H9 (cell line): ENCODE data around the gene BRD7. TPM values are rescaled to one million over a fixed set of nuclear protein-coding genes. Genes with fewer than 3 reads are reported as not detected.

ENCODE experiments used
- DNase-seq: peaks from one replicate; pipeline ENCODE4 v3.0.0-alpha.2; 2017
- H2AFZ ChIP-seq: one replicate; pipeline ENCODE4 v1.6.1; 2013; ENCODE audit warnings: mild to moderate bottlenecking, low read length, control low read depth, moderate library complexity
- H2AK5ac ChIP-seq: 2 replicates; pipeline ENCODE4 v1.6.1; 2013; ENCODE audit warnings: low read length, control low read depth, mixed read lengths; ENCODE audit not compliant: insufficient read length
- H2BK120ac ChIP-seq: one replicate; pipeline ENCODE4 v1.6.1; 2013; ENCODE audit warnings: low read depth, mild to moderate bottlenecking, low read length, control low read depth, inconsistent platforms; ENCODE audit not compliant: poor library complexity, severe bottlenecking
- H2BK12ac ChIP-seq: 2 replicates; pipeline ENCODE4 v1.6.1; 2013; ENCODE audit warnings: low read length, control low read depth, mixed read lengths, low read depth; ENCODE audit not compliant: insufficient read length
- H2BK15ac ChIP-seq: 2 replicates; pipeline ENCODE4 v1.6.1; 2013; ENCODE audit warnings: low read depth, low read length, control low read depth
- H2BK20ac ChIP-seq: one replicate; pipeline ENCODE4 v1.6.1; 2013; ENCODE audit warnings: low read depth, mild to moderate bottlenecking, low read length, control low read depth, inconsistent platforms; ENCODE audit not compliant: poor library complexity, severe bottlenecking
- H2BK5ac ChIP-seq: 2 replicates; pipeline ENCODE4 v1.6.1; 2013; ENCODE audit warnings: low read length, control low read depth, mixed read lengths; ENCODE audit not compliant: insufficient read length
- H3K14ac ChIP-seq: 2 replicates; pipeline ENCODE4 v1.6.1; 2013; ENCODE audit warnings: low read length, control low read depth; ENCODE audit not compliant: insufficient read depth
- H3K18ac ChIP-seq: 2 replicates; pipeline ENCODE4 v1.6.1; 2013; ENCODE audit warnings: low read depth, mild to moderate bottlenecking, mixed read lengths, low read length, control low read depth; ENCODE audit not compliant: insufficient read length
- H3K23ac ChIP-seq: 2 replicates; pipeline ENCODE4 v1.6.1; 2013; ENCODE audit warnings: low read length, control low read depth, mixed read lengths, low read depth; ENCODE audit not compliant: insufficient read length
- H3K23me2 ChIP-seq: 2 replicates; pipeline ENCODE4 v1.6.1; 2013; ENCODE audit warnings: low read depth, mild to moderate bottlenecking, mixed read lengths, low read length, control low read depth; ENCODE audit not compliant: insufficient read length, poor library complexity, severe bottlenecking
- H3K27ac ChIP-seq: 2 replicates; pipeline ENCODE4 v1.5.1; 2013; ENCODE audit warnings: low read length, control low read depth, mixed read lengths, low read depth; ENCODE audit not compliant: insufficient read length
- H3K27me3 ChIP-seq: 2 replicates; pipeline ENCODE4 v1.6.1; 2013; ENCODE audit warnings: low read length, control low read depth, inconsistent platforms; ENCODE audit not compliant: insufficient read depth
- H3K4ac ChIP-seq: 2 replicates; pipeline ENCODE4 v1.6.1; 2013; ENCODE audit warnings: low read depth, mild to moderate bottlenecking, control low read depth, inconsistent platforms, low read length, moderate library complexity
- H3K4me1 ChIP-seq: 2 replicates; pipeline ENCODE4 v1.6.1; 2013; ENCODE audit warnings: low read length, control low read depth, inconsistent platforms; ENCODE audit not compliant: insufficient read depth
- H3K4me2 ChIP-seq: 2 replicates; pipeline ENCODE4 v1.6.1; 2013; ENCODE audit warnings: low read length, control low read depth, mixed read lengths; ENCODE audit not compliant: insufficient read length, insufficient read depth
- H3K56ac ChIP-seq: 2 replicates; pipeline ENCODE4 v1.6.1; 2013; ENCODE audit warnings: low read depth, mild to moderate bottlenecking, mixed read lengths, low read length, control low read depth; ENCODE audit not compliant: insufficient read length
- H3K79me1 ChIP-seq: 2 replicates; pipeline ENCODE4 v1.6.1; 2013; ENCODE audit warnings: low read depth, mild to moderate bottlenecking, moderate library complexity, low read length, control low read depth, inconsistent platforms; ENCODE audit not compliant: insufficient read depth, poor library complexity, severe bottlenecking
- H3K79me2 ChIP-seq: 2 replicates; pipeline ENCODE4 v1.6.1; 2013; ENCODE audit warnings: low read length, control low read depth, inconsistent platforms; ENCODE audit not compliant: insufficient read depth
- H3K9ac ChIP-seq: 2 replicates; pipeline ENCODE4 v1.6.1; 2013; ENCODE audit warnings: low read length, control low read depth, mixed read lengths; ENCODE audit not compliant: insufficient read length; ENCODE audit errors: extremely low read depth
- H3K9me3 ChIP-seq: one replicate; pipeline ENCODE4 v1.6.1; 2013; ENCODE audit warnings: low read depth, low read length, inconsistent platforms; ENCODE audit not compliant: control insufficient read depth
- H3T11ph ChIP-seq: one replicate; pipeline ENCODE4 v1.6.1; 2013; ENCODE audit warnings: mild to moderate bottlenecking, low read length, control low read depth, inconsistent platforms
- H4K20me1 ChIP-seq: one replicate; pipeline ENCODE4 v1.6.1; 2013; ENCODE audit not compliant: control insufficient read depth, insufficient read length, insufficient read depth
- H4K5ac ChIP-seq: 2 replicates; pipeline ENCODE4 v1.6.1; 2013; ENCODE audit warnings: low read depth, mild to moderate bottlenecking, mixed read lengths, low read length, control low read depth; ENCODE audit not compliant: insufficient read length
- H4K8ac ChIP-seq: replicated peaks from 2 replicates; pipeline ENCODE4 v1.6.1; 2013; ENCODE audit warnings: low read length, control low read depth, mixed read lengths, low read depth; ENCODE audit not compliant: insufficient read length
- H4K91ac ChIP-seq: 2 replicates; pipeline ENCODE4 v1.6.1; 2013; ENCODE audit warnings: low read depth, mild to moderate bottlenecking, moderate library complexity, mixed read lengths, low read length, control low read depth; ENCODE audit not compliant: insufficient read length
- H3K27ac Mint-ChIP-seq, 3 experiments: 2 replicates in 2 of 3; 3 replicates in 1 of 3; pipeline ENCODE4 v1.8.0; 2020 to 2021; ENCODE audit warnings: mixed read lengths in 3 of 3, mild to moderate bottlenecking in 1 of 3, moderate library complexity in 1 of 3
- H3K27me3 Mint-ChIP-seq: 2 replicates; pipeline ENCODE4 v1.8.0; 2021; ENCODE audit warnings: low read depth, mild to moderate bottlenecking, moderate library complexity, mixed read lengths
- H3K36me3 Mint-ChIP-seq, 3 experiments: 2 replicates in 2 of 3; 3 replicates in 1 of 3; pipeline ENCODE4 v1.8.0; 2020 to 2021; ENCODE audit warnings: low read depth in 3 of 3, mixed read lengths in 3 of 3; ENCODE audit not compliant: insufficient read depth in 1 of 3
- H3K4me1 Mint-ChIP-seq, 2 experiments: 2 replicates each; pipeline ENCODE4 v1.8.0; 2020; ENCODE audit warnings: mixed read lengths in 2 of 2
- H3K4me3 Mint-ChIP-seq, 2 experiments: 2 replicates in 1 of 2; 3 replicates in 1 of 2; pipeline ENCODE4 v1.8.0; 2020 to 2021; ENCODE audit warnings: mild to moderate bottlenecking in 2 of 2, mixed read lengths in 2 of 2, moderate library complexity in 1 of 2
- H3K9me3 Mint-ChIP-seq, 2 experiments: 2 replicates in 1 of 2; 3 replicates in 1 of 2; pipeline ENCODE4 v1.8.0; 2020; ENCODE audit warnings: mild to moderate bottlenecking in 2 of 2, mixed read lengths in 2 of 2, moderate library complexity in 1 of 2
- WGBS: extraction: QIAGEN DNeasy Blood & Tissue Kit; methylation state at CpG from one replicate; pipeline ENCODE4 v1.1.7; 2013; ENCODE audit warnings: missing lambda C conversion rate, low lambda C conversion rate, mixed read lengths; ENCODE audit not compliant: insufficient read length; ENCODE audit errors: extremely low coverage; 5-methylcytosine and 5-hydroxymethylcytosine counted together
- total RNA-seq: library from RNA; stranded (reverse); gene quantifications from 2 replicates; pipeline ENCODE4 v1.2.1, GENCODE V29; 2021
- TF ChIP-seq, protein P1 (sequence below): fragments of 200-600 bp; sonication (generic); conservative IDR thresholded peaks from 3 replicates; pipeline ENCODE4 v1.8.0; 2021; ENCODE audit warnings: antibody characterized with exemption, mild to moderate bottlenecking

Gene BRD7
- total RNA-seq, 1 experiment from 2014 or later = 112 TPM

DNA sequence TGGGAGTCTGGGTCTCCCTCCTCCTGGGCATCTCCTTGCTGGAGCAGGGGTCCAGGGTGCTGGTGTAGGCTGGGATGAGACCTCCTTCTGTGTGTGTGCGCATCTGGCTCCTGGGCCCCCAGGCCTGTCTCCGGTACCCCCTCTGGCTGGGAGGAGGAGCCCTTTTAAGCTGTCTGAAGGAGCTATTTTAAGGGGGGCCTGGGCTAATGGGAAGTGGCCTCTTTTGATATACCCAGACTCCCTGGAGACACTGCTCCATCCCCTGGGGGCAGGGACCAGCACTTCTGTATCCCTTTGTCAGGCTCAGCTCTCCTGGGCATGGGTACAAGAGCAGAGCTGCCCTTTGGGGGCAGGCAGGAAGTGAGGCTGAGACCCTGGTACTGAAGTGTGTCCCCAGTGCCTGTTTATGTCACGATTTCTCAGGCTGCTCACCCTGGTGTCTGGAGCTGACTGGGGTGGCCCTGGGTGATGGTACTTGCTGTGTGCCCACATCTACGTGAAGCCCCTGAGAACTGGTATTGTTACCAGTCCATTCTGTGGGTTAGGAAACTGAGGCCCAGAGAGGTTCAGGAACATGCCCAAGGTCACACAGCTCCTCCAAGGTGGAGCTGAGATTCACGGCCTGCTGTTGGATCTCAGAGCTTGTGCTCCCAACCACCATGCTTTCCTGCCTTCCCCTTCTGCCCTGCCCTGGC is 96.0 kb downstream of the BRD7 start:
- Histone ChIP-seq H2BK15ac (no peak overlapping the region), H3K79me1 (no peaks in the 10 kb centered on the region), H3K18ac (no peak overlapping the region), H3K56ac (no peak overlapping the region), H4K8ac (no peak overlapping the region), H3K4me2 (no peak overlapping the region), H4K5ac (no peak overlapping the region), H2BK20ac (no peak overlapping the region), H3T11ph (no peak overlapping the region), H3K27me3 (no peaks in the 10 kb centered on the region), H4K91ac (no peak overlapping the region), H3K9ac (no peak overlapping the region), H4K20me1 (no peaks in the 10 kb centered on the region), H3K79me2 (no peaks in the 10 kb centered on the region), H3K14ac (no peak overlapping the region), H3K23ac (no peak overlapping the region), H3K23me2 (no peaks in the 10 kb centered on the region), H2BK120ac (no peak overlapping the region), H3K4ac (no peak overlapping the region), H2BK5ac (no peak overlapping the region), H2AK5ac (no peak overlapping the region), H3K9me3 (no peaks in the 10 kb centered on the region), H2BK12ac (no peak overlapping the region), H3K27ac (no peak overlapping the region), H2AFZ (no peak overlapping the region), H3K4me1 (no peaks in the 10 kb centered on the region)
- no peaks in the 10 kb centered on the region; the same call in 1 of the 2 replicates for H3K27me3 Mint-ChIP-seq
- H3K4me3 Mint-ChIP-seq = no peak overlapping the region
- H3K27ac Mint-ChIP-seq = no peak overlapping the region; a peak in 1 of 7 replicates
- H3K9me3 Mint-ChIP-seq = peaks cover 0 to 2% of the 10 kb centered on the region in 2 experiments; a peak in 2 of 5 replicates
- no peaks in the 10 kb centered on the region; a peak in 1 of 7 replicates for H3K36me3 Mint-ChIP-seq
- WGBS = no CpG with 5 or more reads among the region's 5 CpGs
- TF ChIP-seq, protein P1, sequence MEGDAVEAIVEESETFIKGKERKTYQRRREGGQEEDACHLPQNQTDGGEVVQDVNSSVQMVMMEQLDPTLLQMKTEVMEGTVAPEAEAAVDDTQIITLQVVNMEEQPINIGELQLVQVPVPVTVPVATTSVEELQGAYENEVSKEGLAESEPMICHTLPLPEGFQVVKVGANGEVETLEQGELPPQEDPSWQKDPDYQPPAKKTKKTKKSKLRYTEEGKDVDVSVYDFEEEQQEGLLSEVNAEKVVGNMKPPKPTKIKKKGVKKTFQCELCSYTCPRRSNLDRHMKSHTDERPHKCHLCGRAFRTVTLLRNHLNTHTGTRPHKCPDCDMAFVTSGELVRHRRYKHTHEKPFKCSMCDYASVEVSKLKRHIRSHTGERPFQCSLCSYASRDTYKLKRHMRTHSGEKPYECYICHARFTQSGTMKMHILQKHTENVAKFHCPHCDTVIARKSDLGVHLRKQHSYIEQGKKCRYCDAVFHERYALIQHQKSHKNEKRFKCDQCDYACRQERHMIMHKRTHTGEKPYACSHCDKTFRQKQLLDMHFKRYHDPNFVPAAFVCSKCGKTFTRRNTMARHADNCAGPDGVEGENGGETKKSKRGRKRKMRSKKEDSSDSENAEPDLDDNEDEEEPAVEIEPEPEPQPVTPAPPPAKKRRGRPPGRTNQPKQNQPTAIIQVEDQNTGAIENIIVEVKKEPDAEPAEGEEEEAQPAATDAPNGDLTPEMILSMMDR = no peak
- DNase-seq = no peak
- peaks cover 0 to 7% of the 10 kb centered on the region in 2 experiments; a peak in 2 of 4 replicates for H3K4me1 Mint-ChIP-seq
